ENCODE results near the gene TRPV2. TPM values are rescaled to one million over a fixed set of nuclear protein-coding genes. Genes with fewer than 3 reads are reported as not detected.

Gene TRPV2
- total and polyA plus RNA-seq, 10 of the 15 experiments (the other 5 are each of a cell fraction or from before 2014, with no cell fraction given), result 8.9 to 94.4 (median 54.1) TPM

DNA sequence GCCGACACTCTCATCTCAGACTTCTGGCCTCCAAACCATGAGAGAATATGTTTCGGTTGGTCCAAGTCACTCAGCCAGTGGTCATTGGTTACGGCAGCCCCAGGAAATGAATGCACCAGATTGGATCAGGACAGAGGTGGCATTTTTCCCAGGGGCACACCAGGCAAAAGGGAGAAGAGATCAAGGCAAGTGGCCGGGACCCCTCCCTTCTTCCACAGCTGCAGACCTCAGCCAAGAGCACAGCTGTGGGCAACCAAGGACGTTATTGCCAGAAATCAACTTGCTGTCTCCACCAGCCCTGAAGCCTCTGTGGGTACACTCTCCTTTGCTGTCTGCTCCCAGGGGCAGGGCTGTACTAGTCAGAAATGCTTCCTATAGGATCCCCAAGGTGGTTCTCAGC, 55.9 kb downstream of the TRPV2 start (continued):
- no peak for TF ChIP-seq BMI1 (IDR thresholded peaks at IDR 0.05; ENCODE audit: borderline replicate concordance)
- no peak for TF ChIP-seq STAT3 (IDR thresholded peaks at IDR 0.05; ENCODE audit: low read depth, low read length)

DNA sequence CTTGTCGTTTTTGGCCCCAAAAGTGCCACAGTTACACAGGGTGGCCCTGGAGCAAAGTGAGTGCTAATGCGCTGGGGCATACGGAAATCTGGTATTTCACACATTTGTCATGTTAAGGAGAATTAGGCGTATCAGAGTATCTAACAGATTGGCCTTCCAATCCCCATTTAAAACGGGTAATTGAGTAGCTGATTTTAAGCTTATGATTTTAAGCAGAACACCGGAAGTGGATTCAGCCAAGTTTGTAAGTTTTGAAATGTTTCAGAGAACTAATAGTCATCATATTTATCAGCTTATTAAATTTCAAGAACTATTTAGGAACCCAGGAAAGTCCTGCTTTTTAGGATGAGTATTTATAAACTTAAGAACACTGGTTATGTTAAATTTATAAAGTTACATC, 57.2 kb downstream of the TRPV2 start:
- H3K36me3 ChIP-seq (ENCODE audit: control insufficient read depth in 2 of 2, insufficient read depth in 2 of 2, low read length in 1 of 2), result no peaks in the 10 kb centered on the region
- H3K79me2 ChIP-seq (ENCODE audit: control insufficient read depth, insufficient read depth, low read length), result no peaks in the 10 kb centered on the region
- ChIA-PET SMC1A (ENCODE audit: uncharacterized antibody, unreplicated experiment) (no interaction called here), CTCF (interaction anchor here (1.1 to 1.6 kb wide), 3 partner anchors 49 to 109 kb away, joined by 3 to 5 read pairs (median 4); no protein-coding TSS in a partner anchor), RAD21 (ENCODE audit: unreplicated experiment) (no interaction called here), POLR2A (no interaction called here)
- WGBS (ENCODE audit: insufficient coverage, insufficient replicate concordance, low lambda C conversion rate, missing lambda C conversion rate), result 51% methylated on average over 6 of the region's 6 CpGs
- H2AFZ ChIP-seq (ENCODE audit: control insufficient read depth, low read depth, low read length), result no peak overlapping the region
- no peaks in the 10 kb centered on the region for H3K4me1 ChIP-seq (ENCODE audit: control insufficient read depth, insufficient read depth, low read length)
- intact Hi-C loops (cut with micrococcal nuclease; ENCODE audit: unreplicated experiment) (no loop called here), in situ Hi-C loops (cut with MboI) (no loop called here)
- DNase-seq (ENCODE audit: low read depth, low spot score), result no peak
- no peak for ATAC-seq
- no peak for FAIRE-seq
- H3K4me3 ChIP-seq, result no peak overlapping the region
- H3K9me3 ChIP-seq (replicated peaks; ENCODE audit: control insufficient read depth, insufficient read depth, low read length), result no peaks in the 10 kb centered on the region
- no peak overlapping the region for H3K4me2 ChIP-seq (ENCODE audit: control insufficient read depth, insufficient read depth)
- no peak overlapping the region for H3K9ac ChIP-seq (ENCODE audit: control insufficient read depth, insufficient read depth, low read length)
- H4K20me1 ChIP-seq (ENCODE audit: control insufficient read depth, insufficient read depth), result no peaks in the 10 kb centered on the region
- no TSS peak for BruUV-seq (replicated peaks)
- H3K27ac ChIP-seq (ENCODE audit: control insufficient read depth, insufficient read depth), result no peak overlapping the region
- no peaks in the 10 kb centered on the region for H3K27me3 ChIP-seq (replicated peaks in 1 of 2; ENCODE audit: control insufficient read depth in 2 of 2, insufficient read depth in 2 of 2, low read length in 1 of 2)
- TF ChIP-seq, protein P1, sequence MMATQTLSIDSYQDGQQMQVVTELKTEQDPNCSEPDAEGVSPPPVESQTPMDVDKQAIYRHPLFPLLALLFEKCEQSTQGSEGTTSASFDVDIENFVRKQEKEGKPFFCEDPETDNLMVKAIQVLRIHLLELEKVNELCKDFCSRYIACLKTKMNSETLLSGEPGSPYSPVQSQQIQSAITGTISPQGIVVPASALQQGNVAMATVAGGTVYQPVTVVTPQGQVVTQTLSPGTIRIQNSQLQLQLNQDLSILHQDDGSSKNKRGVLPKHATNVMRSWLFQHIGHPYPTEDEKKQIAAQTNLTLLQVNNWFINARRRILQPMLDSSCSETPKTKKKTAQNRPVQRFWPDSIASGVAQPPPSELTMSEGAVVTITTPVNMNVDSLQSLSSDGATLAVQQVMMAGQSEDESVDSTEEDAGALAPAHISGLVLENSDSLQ (IDR thresholded peaks at IDR 0.05), result no peak
- no peak for TF ChIP-seq ZNF207 (IDR thresholded peaks at IDR 0.05; ENCODE audit: borderline replicate concordance)
- TF ChIP-seq, protein P2, sequence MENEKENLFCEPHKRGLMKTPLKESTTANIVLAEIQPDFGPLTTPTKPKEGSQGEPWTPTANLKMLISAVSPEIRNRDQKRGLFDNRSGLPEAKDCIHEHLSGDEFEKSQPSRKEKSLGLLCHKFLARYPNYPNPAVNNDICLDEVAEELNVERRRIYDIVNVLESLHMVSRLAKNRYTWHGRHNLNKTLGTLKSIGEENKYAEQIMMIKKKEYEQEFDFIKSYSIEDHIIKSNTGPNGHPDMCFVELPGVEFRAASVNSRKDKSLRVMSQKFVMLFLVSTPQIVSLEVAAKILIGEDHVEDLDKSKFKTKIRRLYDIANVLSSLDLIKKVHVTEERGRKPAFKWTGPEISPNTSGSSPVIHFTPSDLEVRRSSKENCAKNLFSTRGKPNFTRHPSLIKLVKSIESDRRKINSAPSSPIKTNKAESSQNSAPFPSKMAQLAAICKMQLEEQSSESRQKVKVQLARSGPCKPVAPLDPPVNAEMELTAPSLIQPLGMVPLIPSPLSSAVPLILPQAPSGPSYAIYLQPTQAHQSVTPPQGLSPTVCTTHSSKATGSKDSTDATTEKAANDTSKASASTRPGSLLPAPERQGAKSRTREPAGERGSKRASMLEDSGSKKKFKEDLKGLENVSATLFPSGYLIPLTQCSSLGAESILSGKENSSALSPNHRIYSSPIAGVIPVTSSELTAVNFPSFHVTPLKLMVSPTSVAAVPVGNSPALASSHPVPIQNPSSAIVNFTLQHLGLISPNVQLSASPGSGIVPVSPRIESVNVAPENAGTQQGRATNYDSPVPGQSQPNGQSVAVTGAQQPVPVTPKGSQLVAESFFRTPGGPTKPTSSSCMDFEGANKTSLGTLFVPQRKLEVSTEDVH (IDR thresholded peaks at IDR 0.05; ENCODE audit: low read depth, partially characterized antibody), result no peak
- no peak for TF ChIP-seq PML (IDR thresholded peaks at IDR 0.05; ENCODE audit: low read length)
- TF ChIP-seq SMC3 (IDR thresholded peaks at IDR 0.05; ENCODE audit: borderline replicate concordance, low read length), result no peak
- no peak for TF ChIP-seq NR2C1 (IDR thresholded peaks at IDR 0.05)
- no peak for TF ChIP-seq TCF12 (IDR thresholded peaks at IDR 0.05; ENCODE audit: low read depth, low read length)
- TF ChIP-seq USF2 (IDR thresholded peaks at IDR 0.05; ENCODE audit: borderline replicate concordance, low read depth, low read length), result no peak
- TF ChIP-seq RCOR1 (conservative IDR thresholded peaks at IDR 0.05; ENCODE audit: low read depth, low read length), result no peak
- TF ChIP-seq STAT3 (IDR thresholded peaks at IDR 0.05; ENCODE audit: low read depth, low read length), result no peak

All from GM12878 (cell line).